Glutamatergic neuron (in vitro differentiated cells): ENCODE measurements around the gene PCSK1N. TPM values are rescaled to one million over a fixed set of nuclear protein-coding genes. Genes with fewer than 3 reads are reported as not detected.

Experiments used
- DNase-seq: peaks from one replicate; pipeline ENCODE4 v3.0.0; 2022
- H3K27ac Mint-ChIP-seq: one replicate; pipeline ENCODE4 v1.8.0; 2020; ENCODE audit warnings: mild to moderate bottlenecking, mixed read lengths, inconsistent platforms; ENCODE audit not compliant: unreplicated experiment
- H3K27me3 Mint-ChIP-seq: one replicate; pipeline ENCODE4 v1.8.0; 2020; ENCODE audit warnings: mild to moderate bottlenecking, moderate library complexity, mixed read lengths, inconsistent platforms; ENCODE audit not compliant: unreplicated experiment
- H3K36me3 Mint-ChIP-seq: one replicate; pipeline ENCODE4 v1.8.0; 2020; ENCODE audit warnings: mild to moderate bottlenecking, mixed read lengths, inconsistent platforms; ENCODE audit not compliant: unreplicated experiment
- H3K4me1 Mint-ChIP-seq: one replicate; pipeline ENCODE4 v1.8.0; 2020; ENCODE audit warnings: mild to moderate bottlenecking, low read depth, mixed read lengths, inconsistent platforms; ENCODE audit not compliant: unreplicated experiment
- H3K4me3 Mint-ChIP-seq: one replicate; pipeline ENCODE4 v1.8.0; 2020; ENCODE audit warnings: mild to moderate bottlenecking, mixed read lengths, inconsistent platforms; ENCODE audit not compliant: unreplicated experiment
- H3K9me3 Mint-ChIP-seq: one replicate; pipeline ENCODE4 v1.8.0; 2020; ENCODE audit warnings: mild to moderate bottlenecking, moderate library complexity, mixed read lengths, inconsistent platforms; ENCODE audit not compliant: unreplicated experiment
- CTCF ChIP-seq: fragments of 200-600 bp; sonication (generic); IDR thresholded peaks from one replicate; pipeline ENCODE4 v1.5.0; 2021; ENCODE audit not compliant: partially characterized antibody, unreplicated experiment
- total RNA-seq: library from RNA; stranded (reverse); fragmentation: NEBNext Ultra II Directional; extraction: Animal tissue kit (Norgen Biotek cat#: 25700); gene quantifications from one replicate; pipeline ENCODE4 v1.2.1, GENCODE V29; 2021; ENCODE audit not compliant: unreplicated experiment

PCSK1N gene
- total RNA-seq, 1 donor from 2014 or later = 127 TPM

- no peak for DNase-seq
- Mint-ChIP-seq H3K9me3 (peaks cover 1% of the 10 kb centered on the region), H3K27ac (no peak overlapping the region), H3K36me3 (no peaks in the 10 kb centered on the region), H3K27me3 (peaks cover 3% of the 10 kb centered on the region), H3K4me3 (no peak overlapping the region), H3K4me1 (no peaks in the 10 kb centered on the region)
- no peak for TF ChIP-seq CTCF
Measured at GRCh38 chrX:48852857-48853256, 17.4 kb upstream of the PCSK1N start.

- Mint-ChIP-seq H3K9me3 (no peaks in the 10 kb centered on the region), H3K4me3 (no peak overlapping the region), H3K27ac (no peak overlapping the region), H3K4me1 (no peaks in the 10 kb centered on the region), H3K36me3 (no peaks in the 10 kb centered on the region), H3K27me3 (no peaks in the 10 kb centered on the region)
- no peak for DNase-seq
- no peak for TF ChIP-seq CTCF
Measured at GRCh38 chrX:48848847-48849246, 13.4 kb upstream of the PCSK1N start.

- no peak overlapping the region for H3K4me3 Mint-ChIP-seq
- no peak overlapping the region for H3K27ac Mint-ChIP-seq
- peaks cover 3% of the 10 kb centered on the region for H3K4me1 Mint-ChIP-seq
- no peak for DNase-seq
- H3K36me3 Mint-ChIP-seq = no peaks in the 10 kb centered on the region
- peaks cover 4% of the 10 kb centered on the region for H3K27me3 Mint-ChIP-seq
- H3K9me3 Mint-ChIP-seq = peaks cover 3% of the 10 kb centered on the region
- TF ChIP-seq CTCF = no peak
Measured at GRCh38 chrX:48839686-48840085, 4.3 kb upstream of the PCSK1N start.

- peaks cover 9% of the 10 kb centered on the region for H3K27me3 Mint-ChIP-seq
- H3K9me3 Mint-ChIP-seq = peaks cover 6% of the 10 kb centered on the region
- no peak for DNase-seq
- TF ChIP-seq CTCF = no peak
- peak overlapping the region; percentile 93 for H3K27ac Mint-ChIP-seq
- H3K36me3 Mint-ChIP-seq = no peaks in the 10 kb centered on the region
- peak overlapping the region; percentile 97 for H3K4me3 Mint-ChIP-seq
- peaks cover 6% of the 10 kb centered on the region for H3K4me1 Mint-ChIP-seq
Measured at GRCh38 chrX:48834383-48834709, 1.1 kb downstream of the PCSK1N start.

GRCh38 chrX:48833542-48834138 lies 1.8 kb downstream of the PCSK1N start:
- Mint-ChIP-seq H3K4me1 (peaks cover 6% of the 10 kb centered on the region), H3K36me3 (no peaks in the 10 kb centered on the region), H3K9me3 (peaks cover 6% of the 10 kb centered on the region), H3K27ac (peak overlapping the region; percentile 93), H3K4me3 (peak overlapping the region; percentile 97), H3K27me3 (peaks cover 11% of the 10 kb centered on the region)
- TF ChIP-seq CTCF = no peak
- DNase-seq = no peak
